Measurements from ENCODE around the gene MVB12B.

MVB12B gene

DNA sequence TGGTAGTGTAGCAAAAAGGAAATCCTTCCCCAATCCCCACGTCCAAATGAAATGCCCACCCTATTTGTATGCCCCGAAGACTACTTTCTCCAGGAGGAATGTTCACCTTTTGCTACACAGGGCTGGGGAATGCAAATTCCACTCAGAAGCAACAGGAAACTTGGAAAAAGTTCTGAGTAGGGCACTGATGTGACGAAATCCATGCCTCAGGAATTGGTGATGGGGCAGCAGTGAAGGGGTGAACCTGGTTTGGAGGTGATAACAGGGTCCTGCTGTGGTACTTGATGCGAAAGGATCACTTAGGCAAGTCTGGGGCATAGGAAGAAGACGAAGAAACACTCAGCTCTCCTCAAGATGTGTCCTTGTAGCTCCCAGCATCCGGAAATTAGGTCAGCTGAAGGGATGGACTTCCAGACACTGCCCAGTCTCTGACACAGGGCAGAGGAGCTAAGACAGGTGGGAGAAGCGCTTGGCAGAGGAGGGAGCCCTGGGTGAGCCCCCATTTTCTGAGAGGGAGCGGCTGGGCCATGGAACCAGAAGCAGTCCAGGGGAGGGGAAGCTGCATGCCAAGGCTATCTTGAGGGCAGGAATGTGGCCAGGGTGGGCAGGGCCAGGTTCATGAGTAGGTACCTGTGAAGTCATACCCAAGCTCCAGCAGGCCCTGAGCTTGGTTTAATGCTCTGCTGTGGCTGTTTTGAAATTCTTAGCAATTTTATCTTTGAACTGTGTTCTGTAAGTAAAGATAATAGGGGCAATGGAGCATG is 22.2 kb upstream of the MVB12B start:
- no peak for DNase-seq

GRCh38 chr9:126304971-126305320 is 21.7 kb upstream of the MVB12B start:
- no peak for DNase-seq

DNA sequence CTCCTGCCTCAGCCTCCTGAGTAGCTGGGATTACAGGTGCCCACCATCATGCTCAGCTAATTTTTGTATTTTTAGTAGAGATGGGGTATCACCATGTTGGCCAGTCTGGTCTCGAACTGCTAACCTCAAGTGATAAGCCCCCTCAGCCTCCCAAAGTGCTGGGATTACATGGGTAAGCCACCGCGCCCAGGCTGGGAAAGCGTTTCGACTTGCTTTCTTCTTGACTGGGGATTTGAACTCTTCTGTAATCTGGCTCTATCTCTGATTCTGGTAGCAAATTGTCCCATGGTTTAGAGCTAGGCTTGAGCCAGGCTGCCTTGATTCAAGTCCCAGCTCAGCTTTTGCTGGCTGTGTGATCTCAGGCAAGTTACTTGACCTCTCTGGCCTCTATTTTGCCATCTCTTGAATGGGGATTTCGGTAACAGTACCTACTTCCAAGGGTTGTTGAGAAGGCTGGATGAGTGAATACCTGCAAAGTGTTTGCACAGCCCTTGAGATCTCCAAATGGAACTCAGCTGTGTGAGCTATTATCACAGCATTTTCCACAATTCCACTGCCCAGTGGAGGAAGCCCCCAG is 20.5 kb upstream of the MVB12B start:
- no peak for DNase-seq

DNA sequence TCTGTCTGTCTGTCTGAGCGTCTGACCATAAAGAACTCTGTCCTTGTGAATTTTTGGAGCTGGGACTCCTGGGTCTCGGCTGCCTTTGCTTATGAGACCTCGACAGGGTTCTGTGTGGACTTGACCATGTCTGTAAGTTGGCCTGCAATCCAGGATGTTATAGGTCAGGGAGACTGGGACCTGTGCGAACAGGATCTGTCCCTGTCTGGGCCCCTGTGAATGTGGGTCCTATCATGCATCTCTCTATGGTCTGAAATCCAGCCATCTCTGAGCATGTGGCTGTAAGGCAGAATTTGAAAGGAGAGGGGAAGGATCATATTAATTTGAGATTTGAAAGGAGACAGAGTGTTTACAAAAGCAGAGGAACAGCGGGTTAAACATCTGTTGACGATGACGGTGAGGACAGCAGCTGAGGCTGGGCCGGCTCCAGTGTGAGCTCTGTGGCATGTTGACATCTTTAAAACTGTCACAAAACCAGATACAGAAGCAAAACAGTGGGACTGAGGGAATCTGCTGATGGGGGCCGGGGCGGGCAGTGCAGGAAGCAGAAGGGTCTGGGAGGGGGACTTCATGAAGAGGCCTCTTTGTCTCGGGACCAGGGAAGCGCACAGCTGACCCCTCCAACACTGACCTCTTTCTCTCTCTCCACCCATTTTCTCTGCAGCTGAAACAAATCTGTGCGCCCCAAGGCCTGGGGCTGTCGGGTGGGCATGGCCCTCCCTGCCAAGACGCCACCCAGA is 19.1 kb upstream of the MVB12B start:
- no peak for DNase-seq

DNA sequence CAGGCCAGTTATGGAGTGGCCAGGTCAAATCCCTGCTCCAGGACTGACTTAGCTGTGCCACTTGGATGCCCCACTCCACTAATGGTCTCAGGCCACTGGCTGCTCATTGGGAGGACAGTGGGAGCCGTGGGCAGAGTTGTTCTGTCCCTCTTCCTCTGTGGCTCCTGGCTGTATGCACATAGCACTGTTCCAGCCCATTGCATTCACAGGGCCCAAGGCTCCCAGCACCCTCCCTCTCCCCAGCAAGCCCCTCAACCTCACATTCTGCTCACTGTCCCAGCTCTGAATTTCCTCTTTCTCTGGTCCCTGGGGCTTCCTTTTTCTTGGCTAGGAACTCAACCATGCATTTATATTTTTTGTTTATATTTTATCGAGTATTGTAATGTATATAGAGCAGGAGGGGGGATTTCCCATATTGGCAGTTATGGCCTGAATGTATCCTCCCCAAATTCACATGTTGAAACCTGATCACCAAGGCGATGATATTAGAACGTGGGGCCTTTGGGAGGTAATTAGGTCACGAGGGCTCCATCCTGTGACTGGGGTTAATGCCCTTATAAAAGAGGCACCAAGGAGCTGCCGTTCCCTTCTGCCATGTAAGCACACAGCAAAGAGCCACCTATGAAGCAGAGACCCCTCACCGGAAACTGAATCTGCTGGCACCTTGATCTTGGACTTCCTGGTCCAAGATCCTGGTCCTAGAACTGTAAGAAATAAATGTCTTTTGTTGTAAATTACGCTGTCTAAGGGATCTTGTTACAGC is 17.0 kb upstream of the MVB12B start:
- DNase-seq = no peak

DNA sequence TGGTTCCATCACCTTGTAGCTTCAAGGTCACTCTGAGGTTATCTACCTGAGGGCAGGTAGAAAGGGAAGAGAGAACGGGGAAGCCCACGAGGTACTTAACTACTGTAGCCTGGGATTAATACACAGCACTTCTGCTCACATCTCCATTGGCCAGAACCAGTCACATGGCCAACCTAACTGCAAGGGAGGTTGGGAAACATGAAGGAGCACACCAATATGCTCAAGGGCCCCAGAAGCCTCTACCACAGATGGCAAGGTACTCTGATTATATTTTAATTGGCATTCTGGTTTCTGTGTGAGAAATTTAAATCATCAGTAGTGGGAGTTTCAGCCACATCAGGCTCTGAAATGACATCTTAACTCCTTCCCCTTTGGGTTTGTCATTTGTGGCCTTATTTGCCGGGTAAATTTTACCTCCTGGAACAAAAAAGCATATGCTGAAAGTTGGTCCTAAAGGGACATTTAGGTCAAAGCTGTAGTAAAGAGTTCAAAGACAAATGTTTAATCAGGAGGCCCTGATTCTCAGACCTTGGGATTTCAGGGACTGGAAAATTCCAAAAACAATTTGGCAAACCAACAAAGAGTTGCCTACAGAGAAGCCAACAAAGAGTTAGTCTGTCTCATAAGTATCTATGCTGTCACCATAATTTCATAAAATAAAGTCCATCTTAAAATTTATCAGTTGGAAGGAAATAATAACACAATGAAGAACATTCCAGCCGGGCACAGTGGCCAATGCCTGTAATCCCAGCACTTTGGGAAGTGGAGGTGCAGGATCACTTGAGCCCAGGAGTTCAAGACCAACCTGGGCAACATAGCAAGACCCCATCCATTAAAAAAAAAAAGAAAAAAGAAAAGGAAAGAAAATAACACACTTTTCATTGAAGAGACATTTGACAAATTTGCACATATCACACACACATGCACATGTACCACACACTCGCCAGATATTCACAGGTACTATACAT is 13.8 kb upstream of the MVB12B start:
- no peak for DNase-seq

DNA sequence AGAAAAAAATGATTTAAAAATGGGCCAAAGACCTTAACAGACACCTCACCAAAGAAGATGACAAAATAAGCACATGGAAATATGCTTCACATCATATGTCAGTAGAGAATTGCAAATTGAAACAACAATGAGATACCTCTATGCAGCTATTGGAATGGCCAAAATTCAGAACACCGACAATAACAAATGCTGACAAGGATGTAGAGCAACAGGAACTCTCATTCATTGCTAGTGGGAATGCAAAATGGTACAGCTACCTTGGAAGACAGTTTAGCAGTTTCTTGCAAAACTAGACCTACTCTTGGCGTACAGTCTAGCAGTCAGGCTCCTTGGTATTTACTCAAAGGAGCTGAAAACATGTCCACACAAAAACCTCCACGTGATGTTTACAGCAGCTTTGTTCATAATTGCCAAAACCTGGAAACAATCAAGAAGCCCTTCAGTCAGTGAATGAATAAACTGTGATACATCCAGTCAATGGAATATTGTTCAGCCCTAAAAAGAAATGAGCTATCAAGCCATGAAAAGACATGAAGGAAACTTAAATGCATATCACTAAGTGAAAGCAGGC is 10.5 kb upstream of the MVB12B start:
- DNase-seq = no peak

DNA sequence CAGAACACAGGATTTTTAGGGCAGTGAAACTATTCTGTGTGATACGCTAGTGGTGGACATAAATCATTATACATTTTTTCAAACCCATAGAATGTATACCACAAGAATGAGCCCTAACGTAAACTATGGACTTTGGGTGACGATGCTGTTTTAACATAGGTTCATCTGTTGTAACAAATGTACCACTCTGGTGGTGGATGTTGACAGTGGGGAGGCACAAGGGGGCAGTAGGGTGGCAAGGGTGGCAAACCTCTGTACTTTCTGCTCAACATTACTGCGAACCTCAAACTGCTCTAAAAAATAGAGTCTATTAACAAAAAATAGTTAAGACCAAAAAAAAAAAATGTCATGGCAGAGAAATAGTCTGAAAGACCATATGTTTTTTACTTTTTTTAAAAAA is 9.1 kb upstream of the MVB12B start:
- no peak for DNase-seq

GRCh38 chr9:126318858-126319257 is 7.8 kb upstream of the MVB12B start:
- DNase-seq = no peak

- no peak for DNase-seq
These were observed 7.0 kb upstream of the MVB12B start for GRCh38 chr9:126319671-126320070.

DNA sequence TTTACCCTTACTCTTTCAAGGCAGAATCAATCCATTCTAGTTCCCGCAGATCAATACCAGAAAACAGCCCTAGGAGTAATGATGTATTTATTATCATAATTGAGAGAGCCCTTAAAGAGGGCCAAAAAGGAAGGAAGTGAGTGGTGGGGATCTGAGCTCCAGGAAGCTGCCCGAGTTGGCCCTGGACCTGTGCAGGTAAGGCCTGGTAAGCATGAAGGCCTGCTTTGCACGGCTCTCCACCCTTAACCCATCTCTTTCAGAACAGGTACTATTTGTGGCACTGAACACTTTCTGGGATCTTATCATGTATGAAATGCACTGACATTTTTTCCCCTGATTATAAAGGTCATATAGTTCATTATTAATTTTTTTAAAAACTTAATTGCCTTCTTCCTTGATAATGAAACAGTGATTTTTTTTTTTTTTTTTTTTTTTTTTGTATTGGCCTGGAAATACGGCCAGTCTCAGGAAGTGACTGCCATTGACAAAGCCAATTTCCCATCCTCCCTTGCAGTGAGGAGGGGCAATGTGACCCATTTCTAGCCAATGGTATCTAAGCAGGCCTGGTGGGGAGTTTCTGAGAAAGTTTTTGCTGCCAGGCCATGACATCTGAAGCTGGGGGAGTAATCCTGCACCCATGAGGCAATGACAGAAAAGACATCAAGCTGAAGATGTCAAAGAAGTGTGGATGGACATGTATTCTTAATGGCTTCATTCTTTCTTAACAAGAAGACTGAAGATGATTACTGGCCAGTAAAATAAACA is 6.3 kb upstream of the MVB12B start:
- DNase-seq = no peak

DNA sequence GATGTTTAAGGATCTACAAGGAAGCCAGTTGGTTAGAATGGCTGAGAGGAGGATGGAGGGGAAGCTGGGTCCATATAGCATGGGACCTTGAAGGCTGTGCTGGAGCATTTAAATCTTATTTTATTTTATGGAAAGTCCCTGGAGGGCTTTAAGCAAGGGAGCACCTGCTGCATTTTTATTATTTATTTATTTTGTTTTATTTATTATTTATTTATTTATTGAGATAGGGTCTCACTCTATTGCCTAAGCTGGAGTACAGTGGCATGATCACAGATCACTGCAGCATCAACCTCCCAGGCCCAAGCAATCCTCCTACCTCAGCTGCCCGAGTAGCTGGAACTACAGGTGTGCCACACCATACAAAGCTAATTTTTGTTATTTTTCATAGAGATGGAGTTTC is 4.9 kb upstream of the MVB12B start:
- DNase-seq = no peak

GRCh38 chr9:126325821-126326220 is 808 bp upstream of the MVB12B start:
- DNase-seq = no peak

DNA sequence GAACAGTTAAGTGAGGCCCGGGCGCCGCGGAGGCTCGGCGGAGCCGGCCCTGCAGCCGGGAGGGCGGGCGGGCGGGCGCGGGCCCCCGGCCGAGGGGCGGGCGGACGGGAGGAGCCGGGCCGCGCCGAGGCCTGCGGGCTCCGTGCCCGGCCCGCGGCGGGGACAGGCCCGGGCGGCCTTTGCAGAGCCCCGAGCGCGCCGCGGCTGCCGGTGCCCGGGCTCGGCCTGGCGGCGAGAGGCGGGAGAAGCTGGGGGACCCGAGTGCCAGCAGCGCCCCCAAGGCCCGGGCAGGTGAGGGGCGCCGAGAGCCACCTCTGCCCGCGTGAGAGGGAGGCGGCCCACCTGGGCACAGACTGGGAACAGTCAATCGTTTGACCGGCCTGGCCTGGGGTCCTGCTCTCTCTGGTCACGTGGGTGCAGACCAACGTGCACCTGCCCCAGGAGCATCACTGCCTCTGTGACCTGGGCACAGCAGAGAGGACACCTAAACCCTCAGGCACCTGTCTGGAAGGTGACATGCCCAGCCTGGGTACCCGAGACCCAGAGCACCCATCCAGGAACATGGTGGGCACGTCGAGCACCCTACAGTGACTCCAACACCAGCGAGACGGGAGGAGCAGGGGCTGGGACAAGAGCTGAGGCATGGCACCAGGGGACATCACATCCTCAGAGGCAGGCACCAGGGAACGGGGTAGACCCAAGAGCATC is 531 bp downstream of the MVB12B start:
- DNase-seq = no peak

GRCh38 chr9:126327714-126328185 is 1.1 kb downstream of the MVB12B start:
- no peak for DNase-seq

GRCh38 chr9:126328407-126328806 is 1.8 kb downstream of the MVB12B start:
- DNase-seq = no peak

DNA sequence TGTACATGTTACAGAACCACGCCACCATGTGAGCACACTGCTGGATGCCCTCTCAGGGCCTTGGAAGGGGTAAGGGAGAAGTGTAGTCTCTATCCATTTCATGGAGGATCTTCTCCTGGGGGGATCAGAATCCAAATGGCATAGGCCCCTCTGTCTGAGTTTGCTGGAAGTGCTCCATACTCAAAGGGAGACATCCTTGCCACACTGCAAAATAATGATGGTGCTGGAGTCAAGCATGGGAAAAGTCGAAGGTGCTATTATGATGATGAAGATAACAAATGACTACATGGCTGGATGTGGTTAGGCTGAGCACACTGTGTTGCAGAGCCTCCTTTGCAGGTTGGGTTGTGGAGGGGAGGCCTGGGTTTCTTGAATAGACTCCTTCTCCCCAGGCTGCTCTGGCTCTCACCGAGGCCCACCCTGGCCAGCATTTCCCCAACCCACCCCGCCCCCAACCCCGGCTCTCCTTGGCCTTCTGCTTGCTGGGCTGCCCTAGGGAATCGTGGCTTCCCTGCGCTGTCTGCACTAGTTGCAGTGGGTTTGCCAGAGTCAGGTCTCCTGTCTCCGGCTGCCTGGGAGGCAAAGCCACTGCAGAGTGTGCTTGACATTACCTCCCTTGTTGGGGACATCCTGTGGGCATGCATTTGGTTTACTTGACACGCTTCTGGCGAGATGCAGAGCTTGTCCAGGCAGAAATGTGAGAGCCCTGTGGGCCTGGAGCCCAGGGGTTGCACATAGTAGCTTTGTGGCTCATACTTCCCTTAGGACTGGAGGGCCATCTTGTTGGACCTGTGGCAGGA is 3.0 kb downstream of the MVB12B start:
- no peak for DNase-seq

- no peak for DNase-seq
These were observed 3.9 kb downstream of the MVB12B start for GRCh38 chr9:126330536-126330935.

GRCh38 chr9:126331964-126332748 is 5.5 kb downstream of the MVB12B start:
- DNase-seq = no peak
